HG03039 (cell line): ENCODE measurements around the gene FEN1.

Experiments
- ATAC-seq: cut with Tn5 transposase; IDR thresholded peaks from one replicate; pipeline ENCODE4 v1.9.1; 2021; ENCODE audit warnings: mild to moderate bottlenecking, moderate library complexity; ENCODE audit not compliant: unreplicated experiment

The FEN1 gene

GRCh38 chr11:61774411-61774810 is 18.3 kb upstream of the FEN1 start:
- no peak for ATAC-seq

- no peak for ATAC-seq
These were observed 17.6 kb upstream of the FEN1 start for GRCh38 chr11:61775106-61775505.

GRCh38 chr11:61775606-61776554 is 16.8 kb upstream of the FEN1 start:
- ATAC-seq, result no peak

DNA sequence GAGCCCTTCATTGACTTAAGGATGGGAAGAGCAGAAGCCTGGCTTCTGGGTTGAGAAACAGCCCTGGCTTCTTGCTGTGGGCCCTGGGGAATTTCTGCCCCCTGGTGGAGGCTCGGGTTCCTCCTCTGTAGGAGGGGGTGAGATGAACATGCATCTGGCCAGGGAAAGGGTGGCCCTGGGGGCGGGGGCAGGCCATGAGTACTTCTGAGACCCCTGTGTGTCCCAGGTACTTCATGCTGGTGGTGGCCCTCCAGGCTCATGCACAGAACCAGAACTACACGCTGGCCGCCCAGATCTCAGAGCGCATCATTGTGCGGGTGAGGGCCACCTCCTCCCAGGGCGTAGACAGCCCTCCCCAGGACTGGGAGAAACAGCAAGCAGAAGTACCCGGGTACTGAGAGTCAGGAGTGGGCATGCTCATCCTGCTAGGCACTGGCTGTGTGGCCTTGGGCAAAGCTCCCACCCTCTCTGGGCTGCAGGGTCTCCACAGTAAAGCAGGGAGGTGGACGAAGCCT is 16.1 kb upstream of the FEN1 start:
- ATAC-seq, result no peak

- ATAC-seq, result no peak
These were observed 15.2 kb upstream of the FEN1 start for GRCh38 chr11:61777234-61778090.

DNA sequence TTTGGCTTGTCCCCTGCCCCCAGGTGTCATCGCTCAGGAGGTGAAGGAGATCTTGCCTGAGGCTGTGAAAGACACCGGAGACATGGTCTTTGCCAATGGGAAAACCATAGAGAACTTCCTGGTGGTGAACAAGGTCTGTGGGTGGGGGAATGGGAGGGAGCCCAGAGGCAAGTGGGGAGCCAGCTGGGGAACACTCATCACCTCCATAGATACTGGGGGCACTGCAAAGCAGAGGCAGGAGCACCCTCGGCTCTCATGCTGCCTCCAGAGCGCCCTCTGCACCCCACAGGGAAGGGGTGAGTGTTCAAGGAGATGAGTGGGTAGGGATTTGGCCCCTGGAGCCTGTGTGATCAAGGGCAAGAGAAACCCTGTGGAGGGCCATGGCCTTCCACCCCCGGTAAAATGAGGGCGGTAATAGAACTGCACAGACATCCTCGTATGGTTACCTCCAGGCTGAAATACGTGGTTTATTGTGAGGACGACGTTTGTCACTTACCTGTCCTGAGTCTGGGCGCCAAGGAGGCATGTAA is 14.3 kb upstream of the FEN1 start:
- ATAC-seq, result no peak

- ATAC-seq, result no peak
These were observed 13.6 kb upstream of the FEN1 start for GRCh38 chr11:61778920-61779650.

DNA sequence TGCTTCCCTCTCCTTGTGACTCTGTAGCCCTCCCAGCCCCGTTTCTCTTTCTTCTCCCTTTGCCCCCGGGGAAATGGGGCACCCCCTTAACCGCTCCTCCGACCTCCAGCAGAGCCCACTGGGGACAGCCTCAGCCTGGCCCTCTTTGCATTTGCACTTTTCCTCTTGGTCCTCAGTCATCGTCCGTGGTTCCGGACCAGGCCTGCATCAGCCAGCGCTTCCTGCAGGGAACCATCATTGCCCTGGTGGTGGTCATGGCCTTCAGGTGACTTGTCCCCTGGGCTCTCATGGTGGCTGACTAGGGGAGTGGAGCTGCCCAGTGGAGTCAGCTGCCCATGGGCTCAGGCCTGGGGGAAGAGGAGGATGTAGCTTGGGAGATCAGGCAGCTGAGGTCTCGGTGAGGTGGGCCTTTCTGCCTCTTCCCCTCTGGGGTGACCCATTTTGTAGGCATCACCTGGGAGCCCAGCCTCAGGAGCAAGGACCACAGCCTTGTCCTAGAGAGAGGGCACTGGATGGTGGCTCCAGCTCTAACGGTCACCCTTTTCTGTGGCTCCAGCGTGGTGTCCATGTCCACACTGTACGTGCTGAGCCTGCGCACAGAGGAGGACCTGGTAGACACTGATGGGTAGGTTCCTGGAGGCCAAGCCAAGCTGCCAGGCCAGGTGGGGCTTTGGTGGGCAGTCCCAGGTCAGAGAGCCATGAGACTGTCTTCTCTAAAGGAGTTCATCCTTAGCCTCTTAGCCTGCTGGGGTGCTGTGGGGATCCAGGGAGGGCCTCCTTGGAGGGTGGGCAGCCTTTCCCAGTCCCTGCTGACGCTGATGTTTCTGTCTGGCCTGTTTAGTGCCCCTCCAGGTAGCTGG is 12.8 kb upstream of the FEN1 start:
- no peak for ATAC-seq

- ATAC-seq, result no peak
These were observed 12.0 kb upstream of the FEN1 start for GRCh38 chr11:61780581-61781162.

GRCh38 chr11:61781585-61781984 is 11.1 kb upstream of the FEN1 start:
- no peak for ATAC-seq

DNA sequence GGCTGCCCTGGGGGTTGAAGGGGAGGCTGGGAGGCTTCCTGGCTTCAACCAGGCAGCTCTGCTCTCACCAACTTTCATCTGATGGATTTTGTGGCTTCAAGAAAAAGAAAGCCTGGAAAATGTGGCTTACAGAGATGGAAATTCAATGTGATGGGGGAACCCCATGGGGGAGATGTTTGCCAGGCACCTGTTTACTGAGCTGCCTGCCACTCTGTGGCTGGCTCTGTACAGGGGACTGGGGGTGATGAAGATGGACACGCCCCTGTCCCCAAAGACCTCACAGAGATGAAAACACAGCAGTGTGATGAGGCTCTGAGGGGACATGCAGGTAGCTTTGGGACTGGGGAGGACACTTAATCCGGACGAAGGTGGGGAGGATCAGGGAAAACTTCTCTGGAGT is 10.4 kb upstream of the FEN1 start:
- no peak for ATAC-seq

- ATAC-seq, result no peak
These were observed 9.9 kb upstream of the FEN1 start for GRCh38 chr11:61782841-61783240.

DNA sequence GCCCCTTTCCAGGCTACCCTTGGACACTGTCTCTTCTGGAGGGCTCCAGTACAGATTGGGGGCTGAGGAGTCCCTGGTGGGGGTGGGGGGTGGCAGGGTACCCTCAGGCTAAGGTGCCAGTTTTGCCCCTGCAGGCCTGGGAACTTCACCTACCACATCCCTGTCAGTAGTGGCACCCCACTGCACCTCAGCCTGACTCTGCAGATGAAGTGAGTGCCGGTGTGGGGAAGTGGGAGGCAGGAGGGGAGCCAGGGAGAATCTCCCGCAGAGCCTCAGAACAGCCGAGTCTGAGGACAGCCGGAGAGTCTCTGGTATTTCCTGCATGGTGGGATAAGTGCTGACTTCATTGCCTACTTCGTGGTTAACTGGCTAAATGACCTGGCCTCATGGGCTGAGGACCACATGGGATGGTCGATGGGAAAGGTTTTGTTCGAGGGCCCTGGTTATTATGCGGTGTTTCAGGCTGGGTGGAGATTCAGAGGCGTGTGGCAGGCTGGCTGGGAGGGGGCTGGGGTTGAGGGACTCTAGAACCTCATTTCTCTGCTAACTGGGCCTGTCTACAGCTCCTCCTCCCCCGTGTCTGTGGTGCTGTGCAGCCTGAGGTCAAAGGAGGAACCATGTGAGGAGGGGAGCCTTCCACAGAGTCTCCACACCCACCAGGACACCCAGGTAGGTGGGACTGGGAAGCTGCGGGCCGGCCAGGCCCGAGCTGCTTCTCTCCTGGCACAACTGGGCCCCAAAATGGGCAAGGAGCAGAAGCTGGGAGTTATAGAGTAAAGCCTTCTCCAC is 8.8 kb upstream of the FEN1 start:
- no peak for ATAC-seq

- no peak for ATAC-seq
These were observed 8.3 kb upstream of the FEN1 start for GRCh38 chr11:61784506-61784805.

GRCh38 chr11:61785837-61786402 is 6.8 kb upstream of the FEN1 start:
- ATAC-seq, result no peak

DNA sequence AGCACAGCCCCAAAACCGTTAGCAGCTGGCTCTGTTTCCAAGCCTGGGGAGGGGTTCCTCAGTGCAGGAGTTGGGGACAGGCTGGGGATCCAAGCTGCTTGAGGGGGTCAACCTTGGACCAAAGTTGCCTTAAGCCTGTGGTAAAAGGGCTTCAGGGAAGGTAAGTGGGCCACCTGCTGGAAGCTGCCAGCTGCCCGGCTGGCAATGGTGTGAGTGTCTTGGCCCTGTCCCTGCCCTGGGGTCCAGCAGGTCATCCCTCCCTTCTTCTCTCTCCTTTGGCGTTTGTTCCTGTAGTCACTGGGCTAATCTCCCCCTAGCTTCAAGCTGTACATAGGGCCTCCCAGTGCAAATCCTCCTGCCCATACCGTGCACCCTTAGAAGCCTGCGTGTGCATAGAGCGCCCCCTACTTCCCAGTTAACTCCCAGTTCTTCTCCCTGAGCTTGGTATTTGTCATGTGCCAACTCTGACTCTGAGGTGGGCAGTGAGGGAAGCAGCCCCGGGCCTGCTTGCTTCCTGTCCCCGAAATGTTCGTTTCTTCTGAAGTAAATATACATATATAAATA is 4.7 kb upstream of the FEN1 start:
- no peak for ATAC-seq

- ATAC-seq, result peak; percentile 23
These were observed 888 bp upstream of the FEN1 start for GRCh38 chr11:61791737-61792309.
